ENCODE data around the gene ELMO1. TPM values are rescaled to one million over a fixed set of nuclear protein-coding genes. Genes with fewer than 3 reads are reported as not detected.

ELMO1 gene
- total and polyA plus RNA-seq, 10 of the 15 experiments (the other 5 are each of a cell fraction or from before 2014, with no cell fraction given): 22.6 to 85.9 (median 56.6) TPM

DNA sequence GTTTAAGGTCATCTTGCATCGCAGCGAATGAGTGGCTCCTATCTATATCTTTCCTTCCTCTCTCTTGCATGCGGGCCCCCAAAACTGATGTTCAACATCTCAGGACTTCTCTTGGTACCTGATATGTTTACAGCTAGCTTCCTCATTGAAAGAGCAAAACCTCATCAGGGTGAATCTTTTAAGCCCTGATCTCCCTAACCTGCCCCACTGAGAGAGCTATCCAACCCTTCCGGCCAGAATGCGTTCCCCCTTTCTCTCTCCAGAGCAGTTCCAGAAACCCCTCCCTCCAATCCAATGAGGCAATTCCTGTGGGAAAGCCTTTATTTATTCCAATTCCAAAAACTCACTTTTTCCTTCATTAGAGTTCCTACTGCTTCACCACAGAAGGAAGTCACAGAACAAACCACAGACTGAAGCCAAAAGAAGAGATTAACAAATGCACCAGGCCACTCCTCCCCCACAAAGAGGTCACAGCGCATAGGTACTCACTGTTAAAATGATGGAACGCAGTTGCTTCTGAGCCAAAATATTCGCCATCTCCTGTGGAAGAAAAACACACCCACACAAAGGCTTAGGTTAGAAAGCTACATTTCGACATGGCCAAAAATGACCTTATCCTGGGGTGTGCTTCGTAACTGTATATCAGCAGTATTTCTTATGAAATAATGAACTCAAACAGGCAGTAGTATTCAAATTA is 232.4 kb downstream of the ELMO1 start:
- no peaks in the 10 kb centered on the region for H3K9me3 ChIP-seq (replicated peaks; ENCODE audit: control insufficient read depth, insufficient read depth, low read length)
- no peak overlapping the region for H3K4me2 ChIP-seq (ENCODE audit: control insufficient read depth, insufficient read depth)
- intact Hi-C loops (cut with micrococcal nuclease; ENCODE audit: unreplicated experiment) (loop anchor here (10.0 kb wide), 1 partner anchor 288 kb away; no protein-coding TSS in a partner anchor), in situ Hi-C loops (cut with MboI) (loop anchor here (10.0 kb wide), 1 partner anchor 128 kb away; no protein-coding TSS in a partner anchor)
- POLR2A ChIA-PET: interaction anchor here (0.6 kb wide), 1 partner anchor 485 kb away, joined by 5 read pairs; no protein-coding TSS in a partner anchor
- DNase-seq (ENCODE audit: low read depth, low spot score): no peak
- FAIRE-seq: no peak
- CTCF ChIA-PET: interaction anchor here (0.8 to 1.5 kb wide), 6 partner anchors 8 to 279 kb away, joined by 3 to 6 read pairs (median 3); no protein-coding TSS in a partner anchor
- H3K27me3 ChIP-seq (replicated peaks in 1 of 2; ENCODE audit: control insufficient read depth in 2 of 2, insufficient read depth in 2 of 2, low read length in 1 of 2): no peaks in the 10 kb centered on the region
- 97% methylated on average over 10 of the region's 10 CpGs for WGBS (ENCODE audit: insufficient coverage, insufficient replicate concordance, low lambda C conversion rate, missing lambda C conversion rate)
- peaks cover 6% of the 10 kb centered on the region for H3K4me1 ChIP-seq (ENCODE audit: control insufficient read depth, insufficient read depth, low read length)
- no peak overlapping the region for H3K27ac ChIP-seq (ENCODE audit: control insufficient read depth, insufficient read depth)
- no peaks in the 10 kb centered on the region for H3K79me2 ChIP-seq (ENCODE audit: control insufficient read depth, insufficient read depth, low read length)
- no peak for ATAC-seq
- H3K36me3 ChIP-seq (ENCODE audit: control insufficient read depth in 2 of 2, insufficient read depth in 2 of 2, low read length in 1 of 2): peaks cover 0 to 10% of the 10 kb centered on the region in 2 experiments; a peak in 3 of 4 replicates
- no peak overlapping the region for H3K4me3 ChIP-seq
- H3K9ac ChIP-seq (ENCODE audit: control insufficient read depth, insufficient read depth, low read length): no peak overlapping the region
- RAD21 ChIA-PET (ENCODE audit: unreplicated experiment): interaction anchor here (1.4 kb wide), 1 partner anchor 137 kb away, joined by 3 read pairs; no protein-coding TSS in a partner anchor
- SMC1A ChIA-PET (ENCODE audit: uncharacterized antibody, unreplicated experiment): interaction anchor here (1.0 to 3.0 kb wide), 3 partner anchors 8 to 135 kb away, joined by 4 to 11 read pairs (median 4); no protein-coding TSS in a partner anchor
- H2AFZ ChIP-seq (ENCODE audit: control insufficient read depth, low read depth, low read length): no peak overlapping the region
- TF ChIP-seq, protein P1, sequence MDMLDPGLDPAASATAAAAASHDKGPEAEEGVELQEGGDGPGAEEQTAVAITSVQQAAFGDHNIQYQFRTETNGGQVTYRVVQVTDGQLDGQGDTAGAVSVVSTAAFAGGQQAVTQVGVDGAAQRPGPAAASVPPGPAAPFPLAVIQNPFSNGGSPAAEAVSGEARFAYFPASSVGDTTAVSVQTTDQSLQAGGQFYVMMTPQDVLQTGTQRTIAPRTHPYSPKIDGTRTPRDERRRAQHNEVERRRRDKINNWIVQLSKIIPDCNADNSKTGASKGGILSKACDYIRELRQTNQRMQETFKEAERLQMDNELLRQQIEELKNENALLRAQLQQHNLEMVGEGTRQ (IDR thresholded peaks at IDR 0.05; ENCODE audit: borderline replicate concordance, low read depth, low read length): no peak
- BruUV-seq (replicated peaks): no TSS peak
- no peaks in the 10 kb centered on the region for H4K20me1 ChIP-seq (ENCODE audit: control insufficient read depth, insufficient read depth)

DNA sequence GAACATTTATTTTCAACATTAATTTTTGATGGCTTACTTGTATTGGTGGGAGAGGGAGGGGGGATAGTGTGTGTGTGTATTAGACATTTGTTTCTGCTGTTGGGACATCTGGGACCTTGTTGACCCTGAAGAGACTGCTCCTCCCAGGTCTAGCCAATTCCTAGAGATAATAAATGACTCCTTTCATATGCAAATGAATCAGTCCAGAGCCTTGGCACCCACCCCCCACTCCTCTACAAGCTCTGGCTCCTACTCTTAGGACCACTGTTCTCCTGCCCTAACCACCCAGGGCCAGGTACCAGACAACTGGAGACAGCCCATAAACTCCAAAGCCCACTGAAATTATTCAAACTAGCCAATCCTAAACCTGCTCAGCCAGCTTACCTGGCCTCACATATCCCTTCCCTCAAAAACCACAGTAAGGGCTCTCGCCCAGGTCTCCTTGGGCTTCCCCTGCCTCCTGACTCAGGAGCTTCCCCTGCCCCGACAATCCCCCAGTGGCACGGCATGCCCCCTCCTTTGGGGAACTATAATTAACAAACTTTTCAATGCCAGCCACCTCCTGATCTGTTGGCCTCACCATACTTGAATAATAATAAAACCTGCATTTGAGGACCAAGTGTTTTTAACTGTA is 233.3 kb downstream of the ELMO1 start:
- Histone ChIP-seq H3K4me2 (ENCODE audit: control insufficient read depth, insufficient read depth) (no peak overlapping the region), H3K9ac (ENCODE audit: control insufficient read depth, insufficient read depth, low read length) (no peak overlapping the region), H4K20me1 (ENCODE audit: control insufficient read depth, insufficient read depth) (no peaks in the 10 kb centered on the region), H3K79me2 (ENCODE audit: control insufficient read depth, insufficient read depth, low read length) (no peaks in the 10 kb centered on the region), H3K27ac (ENCODE audit: control insufficient read depth, insufficient read depth) (no peak overlapping the region), H3K36me3 (ENCODE audit: control insufficient read depth in 2 of 2, insufficient read depth in 2 of 2, low read length in 1 of 2) (peaks cover 0 to 13% of the 10 kb centered on the region in 2 experiments; a peak in 3 of 4 replicates), H3K4me3 (no peak overlapping the region), H3K9me3 (replicated peaks; ENCODE audit: control insufficient read depth, insufficient read depth, low read length) (no peaks in the 10 kb centered on the region), H2AFZ (ENCODE audit: control insufficient read depth, low read depth, low read length) (no peak overlapping the region), H3K4me1 (ENCODE audit: control insufficient read depth, insufficient read depth, low read length) (peaks cover 6% of the 10 kb centered on the region), H3K27me3 (replicated peaks in 1 of 2; ENCODE audit: control insufficient read depth in 2 of 2, insufficient read depth in 2 of 2, low read length in 1 of 2) (no peaks in the 10 kb centered on the region)
- ATAC-seq (no peak), DNase-seq (ENCODE audit: low read depth, low spot score) (no peak), FAIRE-seq (no peak)
- RAD21 ChIA-PET (ENCODE audit: unreplicated experiment): interaction anchor here (1.4 kb wide), 1 partner anchor 138 kb away, joined by 3 read pairs; no protein-coding TSS in a partner anchor
- TF ChIP-seq BRCA1 (IDR thresholded peaks at IDR 0.05; ENCODE audit: low read depth, low read length): no peak
- no peak for TF ChIP-seq ZNF274 (IDR thresholded peaks at IDR 0.05; ENCODE audit: insufficient read depth, insufficient read length)
- TF ChIP-seq TCF12 (IDR thresholded peaks at IDR 0.05; ENCODE audit: low read depth, low read length): no peak
- no peak for TF ChIP-seq DPF2 (IDR thresholded peaks at IDR 0.05)
- no peak for TF ChIP-seq JUNB (IDR thresholded peaks at IDR 0.05)
- no peak for TF ChIP-seq HDGF (IDR thresholded peaks at IDR 0.05)
- TF ChIP-seq MTA3 (IDR thresholded peaks at IDR 0.05; ENCODE audit: borderline replicate concordance, low read length): no peak
- TF ChIP-seq CHD2 (IDR thresholded peaks at IDR 0.05; ENCODE audit: borderline replicate concordance, low read depth, low read length): no peak
- no peak for TF ChIP-seq BMI1 (IDR thresholded peaks at IDR 0.05; ENCODE audit: borderline replicate concordance)
- TF ChIP-seq RCOR1 (conservative IDR thresholded peaks at IDR 0.05; ENCODE audit: low read depth, low read length): no peak
- TF ChIP-seq SPI1 (IDR thresholded peaks at IDR 0.05; ENCODE audit: borderline replicate concordance, insufficient read depth, low read depth, low read length): no peak
- WGBS (ENCODE audit: insufficient coverage, insufficient replicate concordance, low lambda C conversion rate, missing lambda C conversion rate): 68% methylated on average over 3 of the region's 3 CpGs
- intact Hi-C loops (cut with micrococcal nuclease; ENCODE audit: unreplicated experiment) (loop anchor here (10.0 kb wide), 1 partner anchor 289 kb away; no protein-coding TSS in a partner anchor), in situ Hi-C loops (cut with MboI) (loop anchor here (10.0 kb wide), 1 partner anchor 129 kb away; no protein-coding TSS in a partner anchor)
- POLR2A ChIA-PET: interaction anchor here (0.5 to 0.6 kb wide), 2 partner anchors 145 to 486 kb away, joined by 3 to 5 read pairs; no protein-coding TSS in a partner anchor
- SMC1A ChIA-PET (ENCODE audit: uncharacterized antibody, unreplicated experiment): interaction anchor here (0.8 to 3.0 kb wide), 4 partner anchors 9 to 651 kb away, joined by 3 to 11 read pairs (median 4); no protein-coding TSS in a partner anchor
- no TSS peak for BruUV-seq (replicated peaks)
- CTCF ChIA-PET: interaction anchor here (0.8 to 2.2 kb wide), 6 partner anchors 9 to 280 kb away, joined by 3 to 6 read pairs (median 4); no protein-coding TSS in a partner anchor

All from GM12878 (cell line).